Neural crest cell (in vitro differentiated cells): ENCODE data around the gene SDC3. TPM values are rescaled to one million over a fixed set of nuclear protein-coding genes. Genes with fewer than 3 reads are reported as not detected.
A peak's percentile ranks its signal among the peaks of the same experiment; 100 is the strongest.

ENCODE experiments used
- DNase-seq: peaks from one replicate; pipeline ENCODE4 v3.0.0; 2021; ENCODE audit warnings: low read depth, mixed read lengths, low spot score
- H3K27ac Mint-ChIP-seq: one replicate; pipeline ENCODE4 v1.8.0; 2021; ENCODE audit warnings: mild to moderate bottlenecking, mixed read lengths; ENCODE audit not compliant: unreplicated experiment
- H3K27me3 Mint-ChIP-seq: 2 replicates; pipeline ENCODE4 v1.8.0; 2021; ENCODE audit warnings: low read depth, mild to moderate bottlenecking, mixed read lengths
- H3K36me3 Mint-ChIP-seq: 2 replicates; pipeline ENCODE4 v1.8.0; 2021; ENCODE audit warnings: low read depth, mild to moderate bottlenecking, mixed read lengths
- H3K4me1 Mint-ChIP-seq: 2 replicates; pipeline ENCODE4 v1.8.0; 2021; ENCODE audit warnings: mixed read lengths
- H3K4me3 Mint-ChIP-seq: one replicate; pipeline ENCODE4 v1.8.0; 2021; ENCODE audit warnings: mild to moderate bottlenecking, mixed read lengths
- H3K9me3 Mint-ChIP-seq: 2 replicates; pipeline ENCODE4 v1.8.0; 2021; ENCODE audit warnings: mixed read lengths
- total RNA-seq: library from RNA; stranded (reverse); gene quantifications from 2 replicates; pipeline ENCODE4 v1.2.1, GENCODE V29; 2021
- TF ChIP-seq, protein P1 (sequence below): fragments of 200-600 bp; sonication (generic); conservative IDR thresholded peaks from 2 replicates; pipeline ENCODE4 v1.5.0; 2021; ENCODE audit warnings: antibody characterized with exemption, mild to moderate bottlenecking

The SDC3 gene
- total RNA-seq, 1 donor from 2014 or later = 129 TPM

GRCh38 chr1:30903343-30904034 lies 5.1 kb downstream of the SDC3 start:
- peak overlapping the region; percentile 68 for H3K4me3 Mint-ChIP-seq
- H3K27me3 Mint-ChIP-seq = no peaks in the 10 kb centered on the region
- no peaks in the 10 kb centered on the region for H3K9me3 Mint-ChIP-seq
- TF ChIP-seq, protein P1, sequence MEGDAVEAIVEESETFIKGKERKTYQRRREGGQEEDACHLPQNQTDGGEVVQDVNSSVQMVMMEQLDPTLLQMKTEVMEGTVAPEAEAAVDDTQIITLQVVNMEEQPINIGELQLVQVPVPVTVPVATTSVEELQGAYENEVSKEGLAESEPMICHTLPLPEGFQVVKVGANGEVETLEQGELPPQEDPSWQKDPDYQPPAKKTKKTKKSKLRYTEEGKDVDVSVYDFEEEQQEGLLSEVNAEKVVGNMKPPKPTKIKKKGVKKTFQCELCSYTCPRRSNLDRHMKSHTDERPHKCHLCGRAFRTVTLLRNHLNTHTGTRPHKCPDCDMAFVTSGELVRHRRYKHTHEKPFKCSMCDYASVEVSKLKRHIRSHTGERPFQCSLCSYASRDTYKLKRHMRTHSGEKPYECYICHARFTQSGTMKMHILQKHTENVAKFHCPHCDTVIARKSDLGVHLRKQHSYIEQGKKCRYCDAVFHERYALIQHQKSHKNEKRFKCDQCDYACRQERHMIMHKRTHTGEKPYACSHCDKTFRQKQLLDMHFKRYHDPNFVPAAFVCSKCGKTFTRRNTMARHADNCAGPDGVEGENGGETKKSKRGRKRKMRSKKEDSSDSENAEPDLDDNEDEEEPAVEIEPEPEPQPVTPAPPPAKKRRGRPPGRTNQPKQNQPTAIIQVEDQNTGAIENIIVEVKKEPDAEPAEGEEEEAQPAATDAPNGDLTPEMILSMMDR = no peak
- peaks cover 51% of the 10 kb centered on the region for H3K4me1 Mint-ChIP-seq
- H3K36me3 Mint-ChIP-seq = no peaks in the 10 kb centered on the region
- H3K27ac Mint-ChIP-seq = peak overlapping the region; percentile 88
- DNase-seq = no peak

DNA sequence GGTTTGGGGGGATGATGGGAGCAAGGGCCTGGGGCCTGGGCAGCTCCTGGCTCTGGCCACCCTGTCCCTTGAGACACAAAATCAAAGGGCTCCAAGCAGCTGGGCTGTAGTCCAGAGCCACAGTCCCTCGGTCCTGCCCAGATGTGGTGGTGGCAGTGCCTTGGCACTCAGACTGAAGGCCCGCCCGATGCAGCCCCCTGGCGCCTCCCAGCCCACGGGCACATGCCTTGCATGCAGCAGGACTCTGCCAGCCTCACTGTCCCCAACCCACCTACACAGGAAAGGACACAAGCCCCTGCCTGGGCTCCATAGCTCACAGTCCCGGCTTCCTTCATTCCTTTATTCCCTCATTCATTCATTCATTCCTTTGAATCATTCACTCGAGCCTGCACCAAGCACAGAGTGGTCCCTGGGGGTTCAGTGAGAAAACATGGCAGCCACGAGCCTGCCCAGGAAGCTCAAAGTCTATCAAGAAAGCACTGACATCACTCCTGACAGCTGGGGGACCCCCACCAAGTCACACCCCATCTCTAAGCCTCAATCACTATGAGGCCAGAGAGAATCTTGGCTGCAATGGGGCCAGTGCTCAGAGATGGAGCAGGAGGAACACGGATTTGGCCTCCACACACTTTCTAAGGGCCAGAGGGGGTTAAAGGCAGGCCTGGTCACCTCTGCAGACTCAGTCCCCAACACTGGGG lies 5.8 kb downstream of the SDC3 start:
- DNase-seq = no peak
- H3K27me3 Mint-ChIP-seq = no peaks in the 10 kb centered on the region

DNA sequence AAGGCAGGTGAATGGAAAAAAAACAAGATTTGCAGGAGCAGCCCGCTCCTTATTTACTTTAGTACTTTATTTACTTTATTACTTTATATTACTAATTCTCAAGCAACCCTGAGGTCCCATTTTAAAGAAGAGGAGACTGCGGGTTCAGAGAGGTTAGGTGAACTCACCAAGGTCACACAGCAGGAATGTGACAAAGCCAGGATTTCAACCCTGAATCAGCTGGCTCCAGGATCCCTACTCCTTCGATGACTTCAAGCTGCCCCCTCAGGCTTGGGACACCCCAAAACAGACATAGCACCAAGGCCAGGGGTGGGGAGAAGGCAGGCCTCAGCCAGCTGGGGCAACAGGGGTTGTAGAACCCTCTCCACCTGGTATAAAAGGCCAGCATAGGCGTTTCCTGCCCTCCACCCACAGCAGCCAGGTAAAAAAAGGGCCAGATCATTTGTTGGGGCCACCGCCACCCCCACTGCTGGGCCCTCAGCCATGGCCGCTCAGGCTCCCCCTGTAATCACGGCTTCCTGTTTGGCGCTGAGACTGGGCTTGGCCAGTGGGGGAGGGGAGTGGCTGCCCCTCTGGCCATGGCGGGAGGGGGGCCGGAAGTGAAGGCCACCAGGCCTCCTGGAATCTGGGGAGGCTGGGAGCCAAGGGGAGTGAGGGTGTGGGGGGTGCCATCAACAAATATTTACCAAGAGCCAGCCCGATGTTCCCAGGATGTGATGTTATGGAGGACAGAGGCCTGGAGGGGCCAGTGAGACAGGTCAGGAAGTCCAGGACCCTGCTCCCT lies 6.6 kb downstream of the SDC3 start:
- no peak for DNase-seq
- peaks cover 51% of the 10 kb centered on the region for H3K4me1 Mint-ChIP-seq
- H3K9me3 Mint-ChIP-seq = no peaks in the 10 kb centered on the region
- H3K27ac Mint-ChIP-seq = no peak overlapping the region
- H3K27me3 Mint-ChIP-seq = no peaks in the 10 kb centered on the region
- TF ChIP-seq, protein P1 = no peak
- no peaks in the 10 kb centered on the region for H3K36me3 Mint-ChIP-seq
- no peak overlapping the region for H3K4me3 Mint-ChIP-seq

More for the DNA sequence above, 5.8 kb downstream of the SDC3 start:
- H3K9me3 Mint-ChIP-seq = no peaks in the 10 kb centered on the region
- H3K4me1 Mint-ChIP-seq = peaks cover 53% of the 10 kb centered on the region
- TF ChIP-seq, protein P1 = no peak
- peak overlapping the region; percentile 91 for H3K27ac Mint-ChIP-seq
- peak overlapping the region; percentile 68 for H3K4me3 Mint-ChIP-seq
- H3K36me3 Mint-ChIP-seq = no peaks in the 10 kb centered on the region

- peaks cover 54% of the 10 kb centered on the region for H3K4me1 Mint-ChIP-seq
- no peak overlapping the region for H3K4me3 Mint-ChIP-seq
- no peaks in the 10 kb centered on the region for H3K36me3 Mint-ChIP-seq
- TF ChIP-seq, protein P1 = no peak
- DNase-seq = no peak
- H3K27me3 Mint-ChIP-seq = no peaks in the 10 kb centered on the region
- no peak overlapping the region for H3K27ac Mint-ChIP-seq
- no peaks in the 10 kb centered on the region for H3K9me3 Mint-ChIP-seq
Measured at GRCh38 chr1:30900931-30901560, 7.5 kb downstream of the SDC3 start.

- Mint-ChIP-seq H3K27me3 (no peaks in the 10 kb centered on the region), H3K4me3 (no peak overlapping the region), H3K4me1 (peaks cover 53% of the 10 kb centered on the region), H3K27ac (no peak overlapping the region), H3K9me3 (no peaks in the 10 kb centered on the region), H3K36me3 (no peaks in the 10 kb centered on the region)
- DNase-seq = no peak
- TF ChIP-seq, protein P1 = no peak
Measured at GRCh38 chr1:30900486-30900885, 8.1 kb downstream of the SDC3 start.
